Measurements from ENCODE around the gene DEPDC5.
"Not testable (repeated sequence)": the region's sequence is repeated elsewhere in the genome, so short reads cannot be mapped to it uniquely, and the experiment has no call there.

The DEPDC5 gene

DNA sequence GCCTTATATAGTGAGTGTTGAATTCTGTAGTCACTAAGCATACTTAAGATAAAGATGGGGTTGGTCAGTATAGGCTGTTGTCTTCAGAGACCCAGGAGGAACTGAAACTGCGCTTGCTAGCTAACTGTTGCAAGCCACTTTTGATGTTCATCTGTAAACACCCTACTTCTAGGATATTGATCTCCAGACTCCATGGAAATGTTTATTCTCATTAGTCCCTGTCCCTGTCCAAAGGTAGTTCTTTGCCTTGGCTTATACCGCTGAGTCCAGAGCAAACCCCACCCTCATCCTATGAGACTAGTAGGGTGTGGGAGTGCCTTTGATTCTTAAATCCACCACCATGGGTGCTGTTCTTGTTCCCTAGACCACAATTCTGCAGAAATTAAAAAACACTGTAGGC lies 36.4 kb downstream of the DEPDC5 start:
- TF ChIP-seq, protein P1, sequence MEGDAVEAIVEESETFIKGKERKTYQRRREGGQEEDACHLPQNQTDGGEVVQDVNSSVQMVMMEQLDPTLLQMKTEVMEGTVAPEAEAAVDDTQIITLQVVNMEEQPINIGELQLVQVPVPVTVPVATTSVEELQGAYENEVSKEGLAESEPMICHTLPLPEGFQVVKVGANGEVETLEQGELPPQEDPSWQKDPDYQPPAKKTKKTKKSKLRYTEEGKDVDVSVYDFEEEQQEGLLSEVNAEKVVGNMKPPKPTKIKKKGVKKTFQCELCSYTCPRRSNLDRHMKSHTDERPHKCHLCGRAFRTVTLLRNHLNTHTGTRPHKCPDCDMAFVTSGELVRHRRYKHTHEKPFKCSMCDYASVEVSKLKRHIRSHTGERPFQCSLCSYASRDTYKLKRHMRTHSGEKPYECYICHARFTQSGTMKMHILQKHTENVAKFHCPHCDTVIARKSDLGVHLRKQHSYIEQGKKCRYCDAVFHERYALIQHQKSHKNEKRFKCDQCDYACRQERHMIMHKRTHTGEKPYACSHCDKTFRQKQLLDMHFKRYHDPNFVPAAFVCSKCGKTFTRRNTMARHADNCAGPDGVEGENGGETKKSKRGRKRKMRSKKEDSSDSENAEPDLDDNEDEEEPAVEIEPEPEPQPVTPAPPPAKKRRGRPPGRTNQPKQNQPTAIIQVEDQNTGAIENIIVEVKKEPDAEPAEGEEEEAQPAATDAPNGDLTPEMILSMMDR (IDR thresholded peaks at IDR 0.05; ENCODE audit: insufficient read depth, low read length), result no peak
- TF ChIP-seq SPI1 (IDR thresholded peaks at IDR 0.05; ENCODE audit: borderline replicate concordance, low read depth) (no peak), POLR2AphosphoS5 (IDR thresholded peaks at IDR 0.05; ENCODE audit: low read depth) (no peak)
- H3K27ac ChIP-seq (replicated peaks), result no peak overlapping the region
- H3K4me3 ChIP-seq (replicated peaks; ENCODE audit: insufficient read depth, low read length), result no peak overlapping the region

DNA sequence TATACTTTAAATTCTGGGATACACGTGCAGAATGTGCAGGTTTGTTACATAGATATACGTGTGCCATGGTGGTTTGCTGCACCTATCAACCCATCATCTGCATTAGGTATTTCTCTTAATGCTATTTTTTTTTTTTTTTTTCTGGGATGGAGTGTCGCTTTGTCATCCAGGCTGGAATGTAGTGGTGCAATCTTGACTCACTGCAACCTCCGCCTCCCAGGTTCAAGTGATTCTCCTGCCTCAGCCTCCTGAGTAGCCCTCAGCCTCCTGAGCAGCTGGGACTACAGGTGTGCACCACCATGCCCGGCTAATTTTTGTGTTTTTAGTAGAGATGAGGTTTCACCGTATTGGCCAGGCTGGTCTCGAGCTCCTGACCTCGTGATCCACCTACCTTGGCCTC lies 45.5 kb downstream of the DEPDC5 start:
- H3K27me3 ChIP-seq (ENCODE audit: insufficient read depth, poor library complexity, severe bottlenecking); DNase-seq (ENCODE audit: low read depth in 1 of 2, low spot score in 1 of 2); H3K27ac ChIP-seq (replicated peaks); H3K4me3 ChIP-seq (replicated peaks; ENCODE audit: insufficient read depth, low read length): not testable (repeated sequence)

More for the DNA sequence above, 36.4 kb downstream of the DEPDC5 start:
- H3K27me3 ChIP-seq (ENCODE audit: insufficient read depth, poor library complexity, severe bottlenecking), result no peaks in the 10 kb centered on the region
- no peak for DNase-seq (ENCODE audit: low read depth in 1 of 2, low spot score in 1 of 2)

DNA sequence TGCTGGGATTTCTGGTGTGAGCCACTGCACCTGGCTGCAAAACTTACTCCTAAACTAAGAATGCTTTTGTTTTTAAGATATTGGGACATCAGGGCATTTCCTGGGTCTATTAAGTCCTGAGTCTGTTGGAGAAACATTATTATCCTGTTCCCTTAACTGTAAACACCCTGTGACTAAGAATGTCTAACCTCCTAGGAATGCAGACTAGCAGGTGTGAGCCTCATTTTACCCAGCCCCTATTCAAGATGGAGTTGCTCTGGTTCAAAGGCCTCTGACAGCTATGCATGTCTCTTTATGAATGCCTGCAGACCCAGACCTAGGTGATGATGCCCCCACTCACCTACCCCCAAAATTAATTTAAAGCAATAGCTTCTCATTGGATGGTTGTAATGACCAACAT lies 46.2 kb downstream of the DEPDC5 start:
- TF ChIP-seq, protein P1 (IDR thresholded peaks at IDR 0.05; ENCODE audit: insufficient read depth, low read length), result no peak
- no peak for TF ChIP-seq GABPA (IDR thresholded peaks at IDR 0.05; ENCODE audit: low read depth)
- TF ChIP-seq, protein P2, sequence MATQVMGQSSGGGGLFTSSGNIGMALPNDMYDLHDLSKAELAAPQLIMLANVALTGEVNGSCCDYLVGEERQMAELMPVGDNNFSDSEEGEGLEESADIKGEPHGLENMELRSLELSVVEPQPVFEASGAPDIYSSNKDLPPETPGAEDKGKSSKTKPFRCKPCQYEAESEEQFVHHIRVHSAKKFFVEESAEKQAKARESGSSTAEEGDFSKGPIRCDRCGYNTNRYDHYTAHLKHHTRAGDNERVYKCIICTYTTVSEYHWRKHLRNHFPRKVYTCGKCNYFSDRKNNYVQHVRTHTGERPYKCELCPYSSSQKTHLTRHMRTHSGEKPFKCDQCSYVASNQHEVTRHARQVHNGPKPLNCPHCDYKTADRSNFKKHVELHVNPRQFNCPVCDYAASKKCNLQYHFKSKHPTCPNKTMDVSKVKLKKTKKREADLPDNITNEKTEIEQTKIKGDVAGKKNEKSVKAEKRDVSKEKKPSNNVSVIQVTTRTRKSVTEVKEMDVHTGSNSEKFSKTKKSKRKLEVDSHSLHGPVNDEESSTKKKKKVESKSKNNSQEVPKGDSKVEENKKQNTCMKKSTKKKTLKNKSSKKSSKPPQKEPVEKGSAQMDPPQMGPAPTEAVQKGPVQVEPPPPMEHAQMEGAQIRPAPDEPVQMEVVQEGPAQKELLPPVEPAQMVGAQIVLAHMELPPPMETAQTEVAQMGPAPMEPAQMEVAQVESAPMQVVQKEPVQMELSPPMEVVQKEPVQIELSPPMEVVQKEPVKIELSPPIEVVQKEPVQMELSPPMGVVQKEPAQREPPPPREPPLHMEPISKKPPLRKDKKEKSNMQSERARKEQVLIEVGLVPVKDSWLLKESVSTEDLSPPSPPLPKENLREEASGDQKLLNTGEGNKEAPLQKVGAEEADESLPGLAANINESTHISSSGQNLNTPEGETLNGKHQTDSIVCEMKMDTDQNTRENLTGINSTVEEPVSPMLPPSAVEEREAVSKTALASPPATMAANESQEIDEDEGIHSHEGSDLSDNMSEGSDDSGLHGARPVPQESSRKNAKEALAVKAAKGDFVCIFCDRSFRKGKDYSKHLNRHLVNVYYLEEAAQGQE (IDR thresholded peaks at IDR 0.05; ENCODE audit: insufficient replicate concordance, low read depth), result no peak
- TF ChIP-seq POLR2AphosphoS5 (IDR thresholded peaks at IDR 0.05; ENCODE audit: low read depth), result no peak
- no peak for TF ChIP-seq SPI1 (IDR thresholded peaks at IDR 0.05; ENCODE audit: borderline replicate concordance, low read depth)
- Histone ChIP-seq H3K27ac (replicated peaks) (no peak overlapping the region), H3K27me3 (ENCODE audit: insufficient read depth, poor library complexity, severe bottlenecking) (no peaks in the 10 kb centered on the region), H3K4me3 (replicated peaks; ENCODE audit: insufficient read depth, low read length) (no peak overlapping the region)
- DNase-seq (ENCODE audit: low read depth in 1 of 2, low spot score in 1 of 2), result no peak

DNA sequence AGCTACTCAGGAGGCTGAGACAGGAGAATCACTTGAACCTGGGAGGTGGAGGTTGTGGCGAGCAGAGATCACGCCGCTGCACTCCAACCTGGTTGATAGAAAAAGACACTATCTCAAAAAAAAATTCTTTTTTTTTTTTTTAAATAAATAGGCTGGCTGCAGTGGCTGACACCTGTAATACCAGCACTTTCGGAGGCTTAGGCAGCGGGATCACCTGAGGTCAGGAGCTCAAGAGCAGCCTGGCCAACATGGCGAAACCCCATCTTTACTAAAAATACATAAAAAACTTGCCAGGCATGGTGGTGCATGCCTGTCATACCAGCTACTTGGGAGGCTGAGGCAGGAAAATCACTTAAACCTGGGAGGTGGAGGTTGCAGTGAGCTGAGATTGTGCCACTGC lies 47.0 kb downstream of the DEPDC5 start:
- not testable (repeated sequence) for H3K27me3 ChIP-seq (ENCODE audit: insufficient read depth, poor library complexity, severe bottlenecking); H3K4me3 ChIP-seq (replicated peaks; ENCODE audit: insufficient read depth, low read length); H3K27ac ChIP-seq (replicated peaks); DNase-seq (ENCODE audit: low read depth in 1 of 2, low spot score in 1 of 2)

DNA sequence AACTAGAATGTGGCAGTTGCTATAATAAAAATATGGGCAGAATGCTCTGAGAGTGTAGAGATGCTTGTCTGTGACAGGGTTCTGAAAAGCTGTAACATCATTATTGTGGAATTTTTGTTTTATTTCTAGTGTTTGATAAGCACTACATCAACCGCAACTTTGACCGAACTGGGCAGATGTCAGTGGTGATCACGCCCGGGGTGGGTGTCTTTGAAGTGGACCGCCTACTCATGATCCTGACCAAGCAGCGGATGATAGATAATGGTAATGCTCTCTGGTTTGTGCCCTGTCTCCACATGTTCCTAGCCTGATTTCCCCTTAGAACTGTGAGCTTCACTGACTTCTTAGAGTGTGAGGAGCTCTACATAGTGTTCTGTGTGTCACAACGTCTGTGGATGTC lies 48.8 kb downstream of the DEPDC5 start:
- H3K4me3 ChIP-seq (replicated peaks; ENCODE audit: insufficient read depth, low read length), result no peak overlapping the region
- TF ChIP-seq, protein P2 (IDR thresholded peaks at IDR 0.05; ENCODE audit: insufficient replicate concordance, low read depth), result no peak
- no peak for TF ChIP-seq POLR2AphosphoS5 (IDR thresholded peaks at IDR 0.05; ENCODE audit: low read depth)
- no peak for TF ChIP-seq SPI1 (IDR thresholded peaks at IDR 0.05; ENCODE audit: borderline replicate concordance, low read depth)
- TF ChIP-seq GABPA (IDR thresholded peaks at IDR 0.05; ENCODE audit: low read depth), result no peak
- TF ChIP-seq, protein P1 (IDR thresholded peaks at IDR 0.05; ENCODE audit: insufficient read depth, low read length), result no peak
- no peak overlapping the region for H3K27ac ChIP-seq (replicated peaks)
- no peaks in the 10 kb centered on the region for H3K27me3 ChIP-seq (ENCODE audit: insufficient read depth, poor library complexity, severe bottlenecking)
- no peak for DNase-seq (ENCODE audit: low read depth in 1 of 2, low spot score in 1 of 2)
